Suprapubic skin (tissue), 4 donors: ENCODE measurements around the gene CNFN. TPM values are rescaled to one million over a fixed set of nuclear protein-coding genes. Genes with fewer than 3 reads are reported as not detected.
A peak's percentile ranks its signal among the peaks of the same experiment; 100 is the strongest.

Experiments used
- DNase-seq, 2 donors: peaks; one replicate each; pipeline ENCODE4 v3.0.0-alpha.2; 2019; ENCODE audit warnings: low spot score in 2 of 2
- H3K27ac ChIP-seq: fragments of 200-600 bp; sonication (generic); one replicate; pipeline ENCODE4 v1.5.1; 2019
- H3K27me3 ChIP-seq: fragments of 200-600 bp; sonication (generic); one replicate; pipeline ENCODE4 v1.5.1; 2019
- H3K36me3 ChIP-seq: fragments of 200-600 bp; sonication (generic); one replicate; pipeline ENCODE4 v1.5.1; 2019
- H3K4me1 ChIP-seq: fragments of 200-600 bp; sonication (generic); one replicate; pipeline ENCODE4 v1.5.1; 2019
- H3K4me3 ChIP-seq: fragments of 200-600 bp; sonication (generic); one replicate; pipeline ENCODE4 v1.5.1; 2019; ENCODE audit warnings: mild to moderate bottlenecking
- H3K9me3 ChIP-seq: fragments of 200-600 bp; sonication (generic); one replicate; pipeline ENCODE4 v1.5.1; 2019
- CTCF ChIP-seq, 2 donors: fragments of 200-600 bp in 1 of 2; fragments of 450-650 bp in 1 of 2; sonication (generic) in 1 of 2; IDR thresholded peaks; one replicate each; pipeline ENCODE4 v1.5.1; 2016 to 2019; ENCODE audit warnings: antibody characterized with exemption in 2 of 2, mild to moderate bottlenecking in 1 of 2, moderate library complexity in 1 of 2
- EP300 ChIP-seq: sonication (generic); formaldehyde crosslinking; IDR thresholded peaks from one replicate; pipeline ENCODE4 v1.6.1; 2017; ENCODE audit warnings: antibody characterized with exemption
- POLR2A ChIP-seq, 2 donors: fragments of 450-650 bp; IDR thresholded peaks; one replicate each; pipeline ENCODE4 v1.6.1; 2017; ENCODE audit warnings: antibody characterized with exemption in 2 of 2, mild to moderate bottlenecking in 2 of 2, moderate library complexity in 2 of 2
- POLR2AphosphoS5 ChIP-seq, 3 donors: sonication (generic); formaldehyde crosslinking; IDR thresholded peaks; one replicate each; pipeline ENCODE4 v1.6.1; 2017; ENCODE audit warnings: antibody characterized with exemption in 3 of 3
- WGBS: methylation state at CpG from one replicate; pipeline ENCODE4 v1.1.5; 2018; 5-methylcytosine and 5-hydroxymethylcytosine counted together
- total RNA-seq, 4 donors: library from RNA; depleted of rRNA; stranded (reverse); fragments of >200 nt; gene quantifications; one replicate each; pipeline ENCODE4 v1.1.0, GENCODE V29; 2016

CNFN gene
- 100 to 1,000 TPM in 3 of 4 donors, 10 to 100 TPM in 1; 52.9 to 364 (median 353) TPM for total RNA-seq

GRCh38 chr19:42389899-42390298 lies at the start of gene CNFN:
CNFN (minus strand) TSS chr19:42390297; CDS start chr19:42389037, 1,260 bp downstream.
- DNase-seq, result no peak
- Histone ChIP-seq H3K9me3 (no peaks in the 10 kb centered on the region), H3K4me1 (peaks cover 11% of the 10 kb centered on the region), H3K4me3 (no peak within 1 kb of the TSS), H3K27me3 (peaks cover 21% of the 10 kb centered on the region), H3K36me3 (no peaks in the 10 kb centered on the region), H3K27ac (no peak within 1 kb of the TSS)
- TF ChIP-seq POLR2A (IDR thresholded peaks at IDR 0.05) (no peak), EP300 (no peak), CTCF (IDR thresholded peaks at IDR 0.05) (no peak), POLR2AphosphoS5 (IDR thresholded peaks at IDR 0.05) (no peak)
- WGBS, result 43% methylated on average over 12 of the region's 12 CpGs

- H3K4me3 ChIP-seq, result no peak overlapping the region
- no peaks in the 10 kb centered on the region for H3K27me3 ChIP-seq
- no peaks in the 10 kb centered on the region for H3K36me3 ChIP-seq
- DNase-seq, result no peak
- no peaks in the 10 kb centered on the region for H3K9me3 ChIP-seq
- H3K4me1 ChIP-seq, result peaks cover 19% of the 10 kb centered on the region
- 57% methylated on average over 3 of the region's 3 CpGs for WGBS
- no peak for TF ChIP-seq EP300
- TF ChIP-seq POLR2AphosphoS5 (IDR thresholded peaks at IDR 0.05), result no peak
- TF ChIP-seq POLR2A (IDR thresholded peaks at IDR 0.05), result no peak
- no peak for TF ChIP-seq CTCF (IDR thresholded peaks at IDR 0.05)
- H3K27ac ChIP-seq, result no peak overlapping the region
These were observed 45.9 kb upstream of the CNFN start for GRCh38 chr19:42436006-42436405.

GRCh38 chr19:42435316-42435715 lies 45.2 kb upstream of the CNFN start:
- Histone ChIP-seq H3K36me3 (no peaks in the 10 kb centered on the region), H3K4me3 (no peak overlapping the region), H3K9me3 (no peaks in the 10 kb centered on the region), H3K4me1 (peaks cover 12% of the 10 kb centered on the region), H3K27ac (no peak overlapping the region), H3K27me3 (no peaks in the 10 kb centered on the region)
- DNase-seq, result no peak
- TF ChIP-seq POLR2A (IDR thresholded peaks at IDR 0.05) (no peak), CTCF (IDR thresholded peaks at IDR 0.05) (no peak), POLR2AphosphoS5 (IDR thresholded peaks at IDR 0.05) (no peak)
- 93% methylated on average over 6 of the region's 6 CpGs for WGBS

- no peaks in the 10 kb centered on the region for H3K27me3 ChIP-seq
- H3K9me3 ChIP-seq, result no peaks in the 10 kb centered on the region
- H3K4me3 ChIP-seq, result no peak overlapping the region
- no peak overlapping the region for H3K27ac ChIP-seq
- peaks cover 8% of the 10 kb centered on the region for H3K4me1 ChIP-seq
- TF ChIP-seq CTCF (IDR thresholded peaks at IDR 0.05), result peak; percentile 37 to 53
- TF ChIP-seq POLR2A (IDR thresholded peaks at IDR 0.05), result no peak
- TF ChIP-seq EP300, result no peak
- no peak for TF ChIP-seq POLR2AphosphoS5 (IDR thresholded peaks at IDR 0.05)
- peak in 1 of 2 donors; percentile 81 for DNase-seq
- no peaks in the 10 kb centered on the region for H3K36me3 ChIP-seq
- WGBS, result 42% methylated on average over 9 of the region's 9 CpGs
These were observed 43.6 kb upstream of the CNFN start for GRCh38 chr19:42433503-42434260.

GRCh38 chr19:42431486-42431885 lies 41.4 kb upstream of the CNFN start:
- no peaks in the 10 kb centered on the region for H3K27me3 ChIP-seq
- no peak overlapping the region for H3K27ac ChIP-seq
- no peak overlapping the region for H3K4me3 ChIP-seq
- no peaks in the 10 kb centered on the region for H3K9me3 ChIP-seq
- peaks cover 4% of the 10 kb centered on the region for H3K4me1 ChIP-seq
- WGBS, result 94% methylated on average over 1 of the region's 1 CpG
- no peaks in the 10 kb centered on the region for H3K36me3 ChIP-seq
- DNase-seq, result no peak
- TF ChIP-seq CTCF (IDR thresholded peaks at IDR 0.05) (no peak), EP300 (no peak), POLR2A (IDR thresholded peaks at IDR 0.05) (no peak), POLR2AphosphoS5 (IDR thresholded peaks at IDR 0.05) (no peak)
